HepG2 (cell line): ENCODE results near the gene THBS1. TPM values are rescaled to one million over a fixed set of nuclear protein-coding genes. Genes with fewer than 3 reads are reported as not detected.

Source experiments
- ATAC-seq: fragments of 200-7000 bp; cut with Tn5 transposase; 3 replicates; pipeline ENCODE4 v1.9.1; 2020; ENCODE audit warnings: mild to moderate bottlenecking, moderate library complexity
- BruUV-seq: library from RNA; stranded (reverse); fragments of 400-500 nt; replicated peaks from 2 replicates; lab custom pipeline; 2021; lab: Mats Ljungman, UMichigan
- CTCF ChIA-PET: fragments of 300-600 bp; formaldehyde crosslinking; extraction: SDS; loops from one replicate; lab custom pipeline; 2021; ENCODE audit warnings: low total read pairs, inconsistent platforms, low intra/inter-chr PET ratio; lab: Yijun Ruan, JAX
- POLR2A ChIA-PET: fragments of 350-600 bp; sonication (Branson Sonifier 250); formaldehyde crosslinking; loops from one replicate; lab custom pipeline; 2020; ENCODE audit warnings: antibody characterized with exemption, inconsistent platforms; lab: Yijun Ruan, JAX
- DNase-seq: peaks from one replicate; pipeline ENCODE4 v3.0.0-alpha.2; 2015; ENCODE audit warnings: low spot score
- FAIRE-seq: peaks from 3 replicates; lab custom pipeline; 2011; peaks lifted over from hg19 to GRCh38; lab: Jason Lieb, UNC
- H2AFZ ChIP-seq: one replicate; pipeline ENCODE4 v1.6.1; 2011; ENCODE audit warnings: low read length, inconsistent platforms
- H3K27ac ChIP-seq: fragments of 300-600 bp; 3 replicates; pipeline ENCODE4 v1.8.0; 2011; ENCODE audit warnings: mixed run types, mild to moderate bottlenecking, mixed read lengths, low read length, inconsistent platforms; ENCODE audit not compliant: insufficient read depth; ENCODE audit errors: extremely low read length
- H3K27me3 ChIP-seq, 2 experiments: fragments of 200-600 bp in 1 of 2; 2 replicates in 1 of 2; 3 replicates in 1 of 2; pipeline versions ENCODE4 v1.6.0 to v1.8.0; 2011; ENCODE audit warnings: low read length in 2 of 2, mild to moderate bottlenecking in 2 of 2, moderate library complexity in 2 of 2, inconsistent platforms in 1 of 2; ENCODE audit not compliant: insufficient read depth in 2 of 2, control insufficient read depth in 1 of 2
- H3K36me3 ChIP-seq, 2 experiments: fragments of 200-600 bp in 1 of 2; replicated peaks in 1 of 2; 2 replicates in 1 of 2; 3 replicates in 1 of 2; pipeline versions ENCODE4 v1.5.1 to v1.8.0; 2011; ENCODE audit warnings: low read length in 2 of 2, inconsistent platforms in 1 of 2; ENCODE audit not compliant: insufficient read depth in 2 of 2, control insufficient read depth in 1 of 2
- H3K4me1 ChIP-seq: 2 replicates; pipeline ENCODE4 v1.5.1; 2012; ENCODE audit warnings: low read length, inconsistent platforms; ENCODE audit not compliant: insufficient read depth
- H3K4me2 ChIP-seq: 2 replicates; pipeline ENCODE4 v1.6.0; 2011; ENCODE audit warnings: low read depth, low read length, inconsistent platforms
- H3K4me3 ChIP-seq, 3 experiments: fragments of 200-600 bp in 1 of 3; sonication (generic), shearing (Covaris generic) in 1 of 3; replicated peaks in 1 of 3; 2 replicates each; pipeline ENCODE4 v1.5.1; 2011 to 2016; ENCODE audit warnings: low read length in 3 of 3, inconsistent platforms in 2 of 3, low read depth in 2 of 3, mild to moderate bottlenecking in 2 of 3, control low read depth in 1 of 3, mixed read lengths in 1 of 3; ENCODE audit not compliant: insufficient read depth in 1 of 3
- H3K79me2 ChIP-seq: one replicate; pipeline ENCODE4 v1.6.1; 2011; ENCODE audit warnings: low read length, inconsistent platforms; ENCODE audit not compliant: insufficient read depth
- H3K9ac ChIP-seq: 2 replicates; pipeline ENCODE4 v1.6.0; 2011; ENCODE audit warnings: mild to moderate bottlenecking, low read depth, low read length, inconsistent platforms; ENCODE audit not compliant: insufficient read depth
- H3K9me3 ChIP-seq: 2 replicates; pipeline ENCODE4 v1.5.1; 2012; ENCODE audit warnings: mild to moderate bottlenecking, low read length
- H4K20me1 ChIP-seq: 2 replicates; pipeline ENCODE4 v1.6.0; 2011; ENCODE audit warnings: inconsistent platforms, mild to moderate bottlenecking, low read length, moderate library complexity; ENCODE audit not compliant: insufficient read depth
- ASH2L ChIP-seq: fragments of 300-600, 200-600 bp; sonication (generic); IDR thresholded peaks from 2 replicates; pipeline ENCODE4 v1.7.0; 2017; ENCODE audit warnings: low read depth, mild to moderate bottlenecking, moderate library complexity, mixed read lengths, low read length; ENCODE audit not compliant: insufficient read length
- GABPB1 ChIP-seq: IDR thresholded peaks from 2 replicates; pipeline ENCODE4 v1.6.1; 2016; ENCODE audit warnings: mild to moderate bottlenecking, missing genetic modification reagents, moderate library complexity, missing compliant biosample characterization
- HOXA3 ChIP-seq: sonication (generic); formaldehyde crosslinking; IDR thresholded peaks from 2 replicates; pipeline ENCODE4 v1.5.0; 2020; ENCODE audit warnings: missing genetic modification reagents
- KDM5B ChIP-seq: sonication (generic); formaldehyde crosslinking; IDR thresholded peaks from 2 replicates; pipeline ENCODE4 v1.4.0; 2020; ENCODE audit warnings: missing genetic modification reagents, mild to moderate bottlenecking, borderline replicate concordance
- NRL ChIP-seq: sonication (generic); formaldehyde crosslinking; IDR thresholded peaks from 2 replicates; pipeline ENCODE4 v1.5.0; 2020; ENCODE audit warnings: missing genetic modification reagents, mild to moderate bottlenecking, moderate library complexity, borderline replicate concordance
- PAX8 ChIP-seq: sonication (generic); formaldehyde crosslinking; IDR thresholded peaks from 2 replicates; pipeline ENCODE4 v1.8.0; 2022; ENCODE audit warnings: mild to moderate bottlenecking, missing genetic modification reagents, borderline replicate concordance
- RFX5 ChIP-seq: IDR thresholded peaks from 2 replicates; pipeline ENCODE4 v1.6.1; 2011; ENCODE audit warnings: low read depth, low read length, improper control_type of control experiment
- SALL1 ChIP-seq: sonication (generic); formaldehyde crosslinking; IDR thresholded peaks from 2 replicates; pipeline ENCODE4 v1.8.0; 2022; ENCODE audit warnings: mild to moderate bottlenecking, missing genetic modification reagents
- SRSF4 ChIP-seq: fragments of 200-400 bp; formaldehyde crosslinking; IDR thresholded peaks from one replicate; pipeline ENCODE4 v1.6.1; 2018; ENCODE audit warnings: mild to moderate bottlenecking, low read depth, low read length, moderate library complexity; ENCODE audit not compliant: poor library complexity, severe bottlenecking
- ZMYM3 ChIP-seq: sonication (generic); formaldehyde crosslinking; IDR thresholded peaks from 2 replicates; pipeline ENCODE4 v1.5.1; 2020; ENCODE audit warnings: mild to moderate bottlenecking, missing genetic modification reagents
- WGBS: methylation state at CpG from one replicate; pipeline ENCODE4 v1.1.6; 2017; ENCODE audit warnings: low lambda C conversion rate; 5-methylcytosine and 5-hydroxymethylcytosine counted together
- in situ Hi-C: cut with HindIII; loops from 2 replicates; pipeline ENCODE4 v1.10.0; 2017; ENCODE audit warnings: low pct_unique_long_range_greater_than_20kb; ENCODE audit not compliant: extremely low pct_ligation_motif_present
- intact Hi-C: fragments of 100-400 bp; cut with micrococcal nuclease; formaldehyde crosslinking; loops from one replicate; pipeline ENCODE4 v1.10.0; 2022; ENCODE audit not compliant: unreplicated experiment
- polyA plus RNA-seq, 8 experiments: library from polyadenylated mRNA; depleted of rRNA in 3 of 8; stranded (reverse) in 7 of 8; unstranded in 1 of 8; fragments of >200 nt; fragmentation: Illumina TruSeq in 4 of 8; extraction: Trizol in 4 of 8; gene quantifications; 2 replicates each; pipeline versions ENCODE4 v1.2.1 to v1.2.3, GENCODE V29; 2011 to 2016; ENCODE audit warnings: low read depth in 4 of 8, missing spikeins in 1 of 8, mixed read lengths in 1 of 8; ENCODE audit not compliant: insufficient read depth in 1 of 8
- total RNA-seq, 5 experiments: library from RNA; depleted of rRNA; stranded (reverse); fragments of >200 nt; fragmentation: Illumina TruSeq; extraction: Trizol; gene quantifications; 2 replicates each; pipeline ENCODE4 v1.2.3, GENCODE V29; 2016; ENCODE audit warnings: low read depth in 1 of 5
- TF ChIP-seq, protein P1 (sequence below): IDR thresholded peaks from 2 replicates; pipeline ENCODE4 v1.6.1; 2012; ENCODE audit warnings: inconsistent platforms
- TF ChIP-seq, protein P2 (sequence below): sonication (generic); formaldehyde crosslinking; IDR thresholded peaks from 2 replicates; pipeline ENCODE4 v1.4.0; 2020; ENCODE audit warnings: mild to moderate bottlenecking, missing genetic modification reagents
- TF ChIP-seq, protein P3 (sequence below): sonication (generic); formaldehyde crosslinking; IDR thresholded peaks from 2 replicates; pipeline ENCODE4 v1.4.0; 2020; ENCODE audit warnings: low read depth, missing genetic modification reagents
- TF ChIP-seq, protein P4 (sequence below): sonication (generic); formaldehyde crosslinking; IDR thresholded peaks from 2 replicates; pipeline ENCODE4 v1.4.0; 2020; ENCODE audit warnings: mild to moderate bottlenecking, low read depth, missing genetic modification reagents

Gene THBS1
- total and polyA plus RNA-seq, 2 of the 13 experiments (the other 11 are each of a cell fraction or from before 2014, with no cell fraction given): 54.7 to 67.1 TPM

DNA sequence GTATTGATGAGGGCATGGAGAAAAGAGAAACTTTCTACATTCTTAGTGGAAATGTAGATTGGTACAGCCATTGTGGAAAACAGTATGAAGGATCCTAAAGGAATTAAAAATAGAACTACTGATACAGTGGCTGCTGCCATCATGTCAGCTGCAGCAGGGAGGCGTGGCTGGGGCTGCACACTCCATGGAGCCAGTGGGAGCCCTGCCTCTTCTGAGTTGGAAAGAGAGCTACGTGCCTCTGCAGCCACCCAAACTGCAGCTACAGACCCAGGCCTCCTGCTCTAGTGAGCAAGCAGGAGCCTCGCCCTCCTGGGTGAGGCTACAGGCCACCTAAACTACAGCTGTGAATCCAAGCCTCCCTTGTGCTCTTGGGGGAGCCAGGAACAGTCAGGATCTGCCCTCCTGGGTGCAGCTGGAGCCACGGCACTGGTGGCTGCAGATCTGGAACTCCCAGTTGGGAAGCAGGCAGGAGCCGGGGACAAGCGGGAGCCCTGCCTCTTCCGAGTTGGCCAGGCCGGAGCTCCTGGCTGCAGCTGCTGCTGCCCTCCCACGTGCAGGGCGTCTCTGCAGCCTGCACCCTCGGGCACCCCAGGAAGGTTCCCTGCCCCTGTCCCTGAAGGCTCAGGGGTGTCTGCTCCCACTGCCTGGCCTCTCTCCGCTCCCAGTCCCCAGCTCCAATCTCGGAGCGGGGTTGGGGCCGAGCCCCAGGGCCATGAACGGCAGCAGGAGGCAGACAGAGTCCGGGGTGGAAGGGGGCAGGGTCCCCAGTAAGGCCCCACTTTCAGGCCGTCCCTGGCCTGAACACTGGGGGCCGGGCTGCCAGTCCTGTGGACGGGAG lies 64.5 kb downstream of the THBS1 start:
- peak overlapping the region; percentile 44 for H3K9ac ChIP-seq
- DNase-seq (no peak), ATAC-seq (peak; percentile 87), FAIRE-seq (no peak)
- H3K27me3 ChIP-seq: no peaks in the 10 kb centered on the region
- H3K9me3 ChIP-seq: no peaks in the 10 kb centered on the region
- H4K20me1 ChIP-seq: no peaks in the 10 kb centered on the region
- intact Hi-C loops: no loop called here
- H3K36me3 ChIP-seq: no peaks in the 10 kb centered on the region
- H3K4me3 ChIP-seq: peak overlapping the region; percentile 40 to 61 (median 43)
- 11% methylated on average over 6 of the region's 20 CpGs for WGBS
- no peak overlapping the region for H3K27ac ChIP-seq
- no peaks in the 10 kb centered on the region for H3K79me2 ChIP-seq
- peaks cover 31% of the 10 kb centered on the region for H3K4me1 ChIP-seq
- in situ Hi-C loops: no loop called here
- peak overlapping the region; percentile 85 for H3K4me2 ChIP-seq
- ChIA-PET CTCF (no interaction called here), POLR2A (no interaction called here)
- H2AFZ ChIP-seq: peak overlapping the region; percentile 37
- BruUV-seq: no TSS peak
- TF ChIP-seq GABPB1 (peak; percentile 39; the same call in 1 of the 2 replicates), SALL1 (CRISPR knock-in tag) (peak; percentile 55; the same call in 1 of the 2 replicates), SRSF4 (no peak), KDM5B (0 out of 2 replicates have a peak, but pooled peaks have one; percentile 19), NRL (CRISPR knock-in tag) (no peak), RFX5 (no peak), ZMYM3 (CRISPR knock-in tag) (peak; percentile 46; the same call in 1 of the 2 replicates), PAX8 (CRISPR knock-in tag) (no peak), ASH2L (no peak), HOXA3 (CRISPR knock-in tag) (no peak)
- TF ChIP-seq, protein P1, sequence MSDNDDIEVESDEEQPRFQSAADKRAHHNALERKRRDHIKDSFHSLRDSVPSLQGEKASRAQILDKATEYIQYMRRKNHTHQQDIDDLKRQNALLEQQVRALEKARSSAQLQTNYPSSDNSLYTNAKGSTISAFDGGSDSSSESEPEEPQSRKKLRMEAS: peak; percentile 38; the same call in 1 of the 2 replicates
- TF ChIP-seq, protein P2, sequence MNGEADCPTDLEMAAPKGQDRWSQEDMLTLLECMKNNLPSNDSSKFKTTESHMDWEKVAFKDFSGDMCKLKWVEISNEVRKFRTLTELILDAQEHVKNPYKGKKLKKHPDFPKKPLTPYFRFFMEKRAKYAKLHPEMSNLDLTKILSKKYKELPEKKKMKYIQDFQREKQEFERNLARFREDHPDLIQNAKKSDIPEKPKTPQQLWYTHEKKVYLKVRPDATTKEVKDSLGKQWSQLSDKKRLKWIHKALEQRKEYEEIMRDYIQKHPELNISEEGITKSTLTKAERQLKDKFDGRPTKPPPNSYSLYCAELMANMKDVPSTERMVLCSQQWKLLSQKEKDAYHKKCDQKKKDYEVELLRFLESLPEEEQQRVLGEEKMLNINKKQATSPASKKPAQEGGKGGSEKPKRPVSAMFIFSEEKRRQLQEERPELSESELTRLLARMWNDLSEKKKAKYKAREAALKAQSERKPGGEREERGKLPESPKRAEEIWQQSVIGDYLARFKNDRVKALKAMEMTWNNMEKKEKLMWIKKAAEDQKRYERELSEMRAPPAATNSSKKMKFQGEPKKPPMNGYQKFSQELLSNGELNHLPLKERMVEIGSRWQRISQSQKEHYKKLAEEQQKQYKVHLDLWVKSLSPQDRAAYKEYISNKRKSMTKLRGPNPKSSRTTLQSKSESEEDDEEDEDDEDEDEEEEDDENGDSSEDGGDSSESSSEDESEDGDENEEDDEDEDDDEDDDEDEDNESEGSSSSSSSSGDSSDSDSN: peak; percentile 63
- TF ChIP-seq, protein P3, sequence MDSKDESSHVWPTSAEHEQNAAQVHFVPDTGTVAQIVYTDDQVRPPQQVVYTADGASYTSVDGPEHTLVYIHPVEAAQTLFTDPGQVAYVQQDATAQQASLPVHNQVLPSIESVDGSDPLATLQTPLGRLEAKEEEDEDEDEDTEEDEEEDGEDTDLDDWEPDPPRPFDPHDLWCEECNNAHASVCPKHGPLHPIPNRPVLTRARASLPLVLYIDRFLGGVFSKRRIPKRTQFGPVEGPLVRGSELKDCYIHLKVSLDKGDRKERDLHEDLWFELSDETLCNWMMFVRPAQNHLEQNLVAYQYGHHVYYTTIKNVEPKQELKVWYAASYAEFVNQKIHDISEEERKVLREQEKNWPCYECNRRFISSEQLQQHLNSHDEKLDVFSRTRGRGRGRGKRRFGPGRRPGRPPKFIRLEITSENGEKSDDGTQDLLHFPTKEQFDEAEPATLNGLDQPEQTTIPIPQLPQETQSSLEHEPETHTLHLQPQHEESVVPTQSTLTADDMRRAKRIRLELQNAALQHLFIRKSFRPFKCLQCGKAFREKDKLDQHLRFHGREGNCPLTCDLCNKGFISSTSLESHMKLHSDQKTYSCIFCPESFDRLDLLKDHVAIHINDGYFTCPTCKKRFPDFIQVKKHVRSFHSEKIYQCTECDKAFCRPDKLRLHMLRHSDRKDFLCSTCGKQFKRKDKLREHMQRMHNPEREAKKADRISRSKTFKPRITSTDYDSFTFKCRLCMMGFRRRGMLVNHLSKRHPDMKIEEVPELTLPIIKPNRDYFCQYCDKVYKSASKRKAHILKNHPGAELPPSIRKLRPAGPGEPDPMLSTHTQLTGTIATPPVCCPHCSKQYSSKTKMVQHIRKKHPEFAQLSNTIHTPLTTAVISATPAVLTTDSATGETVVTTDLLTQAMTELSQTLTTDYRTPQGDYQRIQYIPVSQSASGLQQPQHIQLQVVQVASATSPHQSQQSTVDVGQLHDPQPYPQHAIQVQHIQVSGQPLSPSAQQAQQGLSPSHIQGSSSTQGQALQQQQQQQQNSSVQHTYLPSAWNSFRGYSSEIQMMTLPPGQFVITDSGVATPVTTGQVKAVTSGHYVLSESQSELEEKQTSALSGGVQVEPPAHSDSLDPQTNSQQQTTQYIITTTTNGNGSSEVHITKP (CRISPR knock-in tag): no peak
- TF ChIP-seq, protein P4, sequence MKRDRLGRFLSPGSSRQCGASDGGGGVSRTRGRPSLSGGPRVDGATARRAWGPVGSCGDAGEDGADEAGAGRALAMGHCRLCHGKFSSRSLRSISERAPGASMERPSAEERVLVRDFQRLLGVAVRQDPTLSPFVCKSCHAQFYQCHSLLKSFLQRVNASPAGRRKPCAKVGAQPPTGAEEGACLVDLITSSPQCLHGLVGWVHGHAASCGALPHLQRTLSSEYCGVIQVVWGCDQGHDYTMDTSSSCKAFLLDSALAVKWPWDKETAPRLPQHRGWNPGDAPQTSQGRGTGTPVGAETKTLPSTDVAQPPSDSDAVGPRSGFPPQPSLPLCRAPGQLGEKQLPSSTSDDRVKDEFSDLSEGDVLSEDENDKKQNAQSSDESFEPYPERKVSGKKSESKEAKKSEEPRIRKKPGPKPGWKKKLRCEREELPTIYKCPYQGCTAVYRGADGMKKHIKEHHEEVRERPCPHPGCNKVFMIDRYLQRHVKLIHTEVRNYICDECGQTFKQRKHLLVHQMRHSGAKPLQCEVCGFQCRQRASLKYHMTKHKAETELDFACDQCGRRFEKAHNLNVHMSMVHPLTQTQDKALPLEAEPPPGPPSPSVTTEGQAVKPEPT: no peak
